Measurements from ENCODE around the gene DEFB121. TPM values are rescaled to one million over a fixed set of nuclear protein-coding genes. Genes with fewer than 3 reads are reported as not detected.

DEFB121 gene
- polyA plus RNA-seq, 1 donor: not detected

DNA sequence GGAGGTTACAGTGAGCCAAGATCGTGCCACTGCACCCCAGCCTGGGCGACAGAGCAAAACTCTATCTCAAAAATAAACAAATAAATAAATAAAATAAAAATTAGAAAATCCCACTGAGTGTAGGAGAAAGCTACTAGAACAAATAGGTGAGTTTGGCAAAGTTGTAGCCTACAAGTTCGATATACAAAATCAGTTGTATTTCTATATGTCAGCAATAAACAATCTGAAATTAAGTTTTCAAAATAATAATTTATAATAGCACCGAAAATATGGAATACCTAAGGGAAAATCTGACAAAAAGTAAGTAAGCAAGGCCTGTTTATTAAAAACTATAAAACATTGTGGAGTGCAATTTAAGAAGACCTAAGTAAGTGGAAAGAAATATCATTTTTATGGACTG, 42.7 kb downstream of the DEFB121 start:
- no peak for DNase-seq

DNA sequence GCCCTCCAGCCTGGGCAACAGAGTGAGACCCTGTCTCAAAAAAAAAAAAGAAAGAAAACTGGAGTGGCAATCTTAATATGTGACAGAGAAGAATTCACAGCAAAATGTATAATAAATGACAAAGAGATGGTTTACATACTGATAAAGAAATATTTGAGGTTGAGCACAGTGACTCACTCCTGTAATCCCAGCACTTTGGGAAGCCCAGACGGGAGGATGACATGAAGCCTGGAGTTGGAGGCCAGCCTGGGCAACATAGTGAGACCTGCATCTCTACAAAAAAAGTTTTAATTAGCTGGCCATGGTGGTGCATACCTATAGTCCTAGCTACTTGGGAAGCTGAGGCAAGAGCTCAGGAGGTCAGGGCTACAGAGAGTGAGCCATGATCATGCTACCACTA, 50.0 kb downstream of the DEFB121 start:
- DNase-seq: no peak

Other genes with a start within 250 kb of the DEFB121 start
- not detected for gene DEFB115, start 148.6 kb downstream of the DEFB121 start, polyA plus RNA-seq (ENCODE audit: insufficient read length)
- not detected for gene DEFB116, start 97.6 kb downstream of the DEFB121 start, polyA plus RNA-seq (ENCODE audit: insufficient read length)
- gene DEFB118, start 37.6 kb downstream of the DEFB121 start, polyA plus RNA-seq (ENCODE audit: insufficient read length): not detected
- not detected for gene DEFB119, start 15.6 kb downstream of the DEFB121 start, polyA plus RNA-seq (ENCODE audit: insufficient read length)
- not detected for gene DEFB123, start 34.4 kb upstream of the DEFB121 start, polyA plus RNA-seq (ENCODE audit: insufficient read length)
- 0.48 TPM for gene DEFB124, start 68.9 kb upstream of the DEFB121 start, polyA plus RNA-seq (ENCODE audit: insufficient read length)
- gene REM1, start 69.1 kb upstream of the DEFB121 start, polyA plus RNA-seq (ENCODE audit: insufficient read length): 0.28 TPM
- 139 TPM for gene HM13, start 108.2 kb upstream of the DEFB121 start, polyA plus RNA-seq (ENCODE audit: insufficient read length)
- gene ID1, start 199.1 kb upstream of the DEFB121 start, polyA plus RNA-seq (ENCODE audit: insufficient read length): 132 TPM
- gene COX4I2, start 231.7 kb upstream of the DEFB121 start, polyA plus RNA-seq (ENCODE audit: insufficient read length): 0.75 TPM